ENCODE measurements around the gene ITPK1.

ITPK1 gene

DNA sequence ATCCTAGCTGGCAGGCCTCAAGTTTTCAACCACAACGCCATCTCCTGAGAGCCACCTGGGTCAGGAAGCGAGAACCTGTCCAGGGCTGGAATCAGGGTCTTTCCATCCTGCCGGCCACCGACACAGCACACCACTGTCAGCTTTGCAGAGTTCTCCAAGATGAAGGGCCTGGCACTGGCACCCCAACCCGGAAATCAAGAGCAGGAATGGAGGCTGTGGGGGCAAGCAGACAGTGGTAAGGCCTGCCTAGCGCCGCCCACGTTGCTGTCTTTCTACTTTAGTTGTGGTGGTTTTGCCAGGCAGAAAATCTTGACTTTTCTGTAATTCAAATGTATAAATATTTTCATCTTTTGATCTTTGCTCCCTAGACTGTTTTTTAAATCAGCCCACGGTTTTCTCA is 90.7 kb downstream of the ITPK1 start:
- TF ChIP-seq POLR2AphosphoS5 (IDR thresholded peaks at IDR 0.05; ENCODE audit: low read depth, low read length) (no peak), POLR2A (IDR thresholded peaks at IDR 0.05; ENCODE audit: low read depth, low read length) (no peak), TAF1 (IDR thresholded peaks at IDR 0.05; ENCODE audit: borderline replicate concordance, low read depth, low read length) (no peak)
- DNase-seq (ENCODE audit: insufficient read length) (no peak), FAIRE-seq (no peak)

DNA sequence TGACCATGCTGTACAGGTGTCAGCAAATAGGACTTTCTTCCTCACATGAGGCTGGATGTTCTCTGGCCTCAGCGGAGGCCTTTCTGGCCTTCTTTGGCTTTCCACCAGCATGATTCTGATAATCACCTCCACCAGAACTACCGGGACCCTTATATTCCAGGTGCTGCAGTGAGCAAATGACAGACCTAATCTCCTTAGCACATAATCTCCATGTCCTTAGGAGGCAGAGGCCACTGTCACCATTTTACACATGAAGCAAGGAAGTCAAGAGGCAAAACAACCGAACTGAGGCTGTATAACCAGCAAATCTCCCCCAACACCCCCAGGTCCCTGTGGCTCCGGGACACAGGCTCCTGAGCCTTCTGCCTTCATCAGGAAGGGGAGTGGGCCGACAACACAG is 91.2 kb downstream of the ITPK1 start:
- FAIRE-seq (no peak), DNase-seq (ENCODE audit: insufficient read length) (no peak)
- TF ChIP-seq TAF1 (IDR thresholded peaks at IDR 0.05; ENCODE audit: borderline replicate concordance, low read depth, low read length) (no peak), POLR2AphosphoS5 (IDR thresholded peaks at IDR 0.05; ENCODE audit: low read depth, low read length) (no peak), POLR2A (IDR thresholded peaks at IDR 0.05; ENCODE audit: low read depth, low read length) (no peak)

DNA sequence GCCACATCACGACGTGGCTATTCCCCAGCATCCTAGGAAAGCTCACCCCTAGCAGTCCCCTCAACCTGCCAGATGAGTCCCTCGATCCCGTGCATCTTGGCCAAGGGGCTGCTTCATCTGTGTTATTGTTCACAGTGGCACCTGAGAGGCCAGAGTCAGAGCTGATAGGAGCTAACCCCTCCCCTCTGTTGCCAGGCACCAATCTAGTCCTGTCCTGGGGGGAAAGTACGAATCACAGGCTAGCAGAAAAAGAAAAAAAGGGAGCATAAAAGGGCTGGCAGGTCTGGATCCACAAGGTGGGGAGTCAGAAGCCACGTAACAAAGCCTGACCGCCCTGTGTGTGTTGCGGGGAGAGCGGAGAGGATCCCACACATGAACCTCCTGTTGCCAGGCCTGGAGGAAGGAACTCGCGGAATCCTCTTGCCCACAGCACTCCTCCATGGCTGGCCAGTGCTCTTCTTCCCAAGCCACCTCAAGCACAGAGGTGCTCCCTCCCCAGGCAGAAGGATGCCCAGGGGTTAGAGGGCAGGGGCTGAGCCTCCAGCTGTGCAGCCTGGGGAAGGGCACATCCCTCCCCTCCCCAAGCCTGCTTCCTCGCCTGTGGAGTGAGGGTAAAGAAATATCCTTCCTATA is 91.8 kb downstream of the ITPK1 start:
- no peak for DNase-seq (ENCODE audit: insufficient read length)
- TF ChIP-seq POLR2AphosphoS5 (IDR thresholded peaks at IDR 0.05; ENCODE audit: low read depth, low read length): no peak
- TF ChIP-seq POLR2A (IDR thresholded peaks at IDR 0.05; ENCODE audit: low read depth, low read length): no peak
- TF ChIP-seq TAF1 (IDR thresholded peaks at IDR 0.05; ENCODE audit: borderline replicate concordance, low read depth, low read length): no peak
- FAIRE-seq: no peak

DNA sequence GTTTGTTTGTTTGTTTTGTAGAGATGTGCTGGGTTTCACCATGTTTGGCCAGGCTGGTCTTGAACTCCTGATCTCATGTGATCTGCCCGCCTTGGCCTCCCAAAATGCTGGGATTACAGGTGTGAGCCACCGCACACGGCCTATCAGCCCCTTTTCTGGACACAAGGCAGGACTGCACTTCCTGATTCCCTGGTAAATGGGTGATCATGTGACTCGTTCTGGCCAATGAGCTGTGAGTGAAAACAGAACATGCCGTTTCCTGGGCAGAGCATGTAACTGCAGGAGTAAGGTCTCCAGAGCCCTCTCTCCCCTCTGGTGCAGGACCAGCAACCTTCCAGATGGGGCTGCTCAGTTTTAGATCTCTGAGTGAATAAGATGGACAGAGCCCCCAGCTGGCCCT is 92.7 kb downstream of the ITPK1 start:
- no peak for DNase-seq (ENCODE audit: insufficient read length)
- no peak for FAIRE-seq
- TF ChIP-seq TAF1 (IDR thresholded peaks at IDR 0.05; ENCODE audit: borderline replicate concordance, low read depth, low read length) (no peak), POLR2AphosphoS5 (IDR thresholded peaks at IDR 0.05; ENCODE audit: low read depth, low read length) (no peak), POLR2A (IDR thresholded peaks at IDR 0.05; ENCODE audit: low read depth, low read length) (no peak)

DNA sequence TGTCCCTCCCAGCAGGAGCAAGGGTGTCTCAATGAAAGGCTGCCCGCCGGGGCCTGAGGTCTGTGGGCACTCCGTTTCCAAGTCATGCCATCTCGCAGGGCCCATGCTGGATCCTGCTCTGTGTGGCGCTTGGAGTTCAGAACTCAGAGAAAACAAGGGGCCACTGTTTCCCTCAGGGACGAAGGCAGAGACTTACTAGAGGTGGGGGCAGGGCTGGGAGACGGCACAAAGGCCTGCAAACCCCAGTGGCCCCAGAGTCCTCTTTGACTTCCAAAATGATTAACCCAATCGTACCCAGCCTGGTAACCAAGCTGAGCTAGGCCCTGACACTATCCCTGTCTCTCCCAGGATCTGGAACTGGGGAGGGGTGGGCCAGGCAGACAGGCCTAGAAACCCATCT is 95.8 kb downstream of the ITPK1 start:
- DNase-seq (ENCODE audit: insufficient read length) (no peak), FAIRE-seq (no peak)
- TF ChIP-seq POLR2A (IDR thresholded peaks at IDR 0.05; ENCODE audit: low read depth, low read length): no peak
- TF ChIP-seq POLR2AphosphoS5 (IDR thresholded peaks at IDR 0.05; ENCODE audit: low read depth, low read length): no peak
- no peak for TF ChIP-seq TAF1 (IDR thresholded peaks at IDR 0.05; ENCODE audit: borderline replicate concordance, low read depth, low read length)

DNA sequence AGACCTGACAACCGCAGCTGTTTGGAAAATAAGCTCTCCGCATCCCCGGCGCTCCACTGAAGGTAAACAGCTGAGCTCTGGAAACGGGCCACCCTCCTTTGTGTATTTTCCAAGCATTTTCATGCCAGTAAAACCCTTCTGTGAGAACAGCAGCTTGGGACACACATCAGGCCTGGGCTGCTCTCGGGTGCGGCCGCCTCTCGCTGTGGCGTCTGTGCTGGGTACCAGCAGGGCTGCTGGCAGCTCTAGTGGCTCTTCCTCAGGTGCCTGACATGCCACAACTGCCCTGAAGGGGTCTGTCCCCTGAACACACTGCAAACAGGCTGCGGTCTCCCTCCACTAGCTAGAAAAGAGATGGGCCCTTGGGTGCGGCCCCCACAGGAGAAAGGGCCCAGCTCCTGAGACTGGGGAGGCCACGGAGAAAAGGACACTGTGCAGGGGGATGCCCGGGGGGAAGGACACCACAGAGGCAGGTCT is 96.3 kb downstream of the ITPK1 start:
- no peak for DNase-seq (ENCODE audit: insufficient read length)
- TF ChIP-seq POLR2A (IDR thresholded peaks at IDR 0.05; ENCODE audit: low read depth, low read length) (no peak), POLR2AphosphoS5 (IDR thresholded peaks at IDR 0.05; ENCODE audit: low read depth, low read length) (no peak), TAF1 (IDR thresholded peaks at IDR 0.05; ENCODE audit: borderline replicate concordance, low read depth, low read length) (no peak)
- no peak for FAIRE-seq

DNA sequence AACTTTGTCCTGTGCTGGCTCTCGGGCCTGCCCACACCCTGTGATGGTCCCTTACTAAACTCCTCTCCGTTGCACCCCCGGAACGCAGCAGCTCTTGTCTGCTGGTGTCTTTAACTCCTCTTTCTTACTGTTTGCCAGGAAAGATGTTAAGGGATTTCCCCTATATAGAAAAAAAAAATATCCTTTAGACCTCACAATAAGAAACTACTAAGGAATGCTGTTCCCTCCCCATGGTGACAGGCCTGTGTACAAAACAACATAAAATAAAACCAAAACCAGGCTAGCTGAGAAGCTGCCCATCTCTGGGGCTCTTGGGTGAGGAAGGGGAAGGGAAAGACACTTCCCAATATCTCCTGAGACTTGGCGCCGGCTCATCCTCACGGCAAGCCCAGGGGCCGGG is 97.4 kb downstream of the ITPK1 start:
- TF ChIP-seq POLR2AphosphoS5 (IDR thresholded peaks at IDR 0.05; ENCODE audit: low read depth, low read length) (no peak), TAF1 (IDR thresholded peaks at IDR 0.05; ENCODE audit: borderline replicate concordance, low read depth, low read length) (no peak), POLR2A (IDR thresholded peaks at IDR 0.05; ENCODE audit: low read depth, low read length) (no peak)
- DNase-seq (ENCODE audit: insufficient read length): no peak
- no peak for FAIRE-seq

DNA sequence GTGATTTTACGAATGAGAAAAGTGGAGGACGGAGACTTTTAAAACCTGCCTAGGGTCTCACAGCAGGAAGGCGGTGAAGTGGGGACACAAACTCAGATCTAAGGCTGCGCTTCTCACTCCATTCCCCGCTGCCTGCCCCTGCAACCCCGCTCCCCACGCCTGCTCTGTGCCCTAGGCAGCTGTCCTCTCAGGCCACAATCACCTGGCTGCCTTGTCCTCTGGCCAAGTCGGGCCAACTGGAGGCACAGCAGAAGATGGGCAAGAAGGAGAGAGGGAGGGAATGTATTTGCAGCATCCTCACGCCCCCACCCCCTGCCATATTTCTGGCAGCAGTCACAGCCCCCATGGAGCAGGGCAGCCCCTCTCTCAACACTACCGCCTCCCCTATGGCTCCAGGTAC is 97.8 kb downstream of the ITPK1 start:
- no peak for TF ChIP-seq POLR2AphosphoS5 (IDR thresholded peaks at IDR 0.05; ENCODE audit: low read depth, low read length)
- TF ChIP-seq TAF1 (IDR thresholded peaks at IDR 0.05; ENCODE audit: borderline replicate concordance, low read depth, low read length): no peak
- no peak for TF ChIP-seq POLR2A (IDR thresholded peaks at IDR 0.05; ENCODE audit: low read depth, low read length)
- FAIRE-seq (no peak), DNase-seq (ENCODE audit: insufficient read length) (no peak)

DNA sequence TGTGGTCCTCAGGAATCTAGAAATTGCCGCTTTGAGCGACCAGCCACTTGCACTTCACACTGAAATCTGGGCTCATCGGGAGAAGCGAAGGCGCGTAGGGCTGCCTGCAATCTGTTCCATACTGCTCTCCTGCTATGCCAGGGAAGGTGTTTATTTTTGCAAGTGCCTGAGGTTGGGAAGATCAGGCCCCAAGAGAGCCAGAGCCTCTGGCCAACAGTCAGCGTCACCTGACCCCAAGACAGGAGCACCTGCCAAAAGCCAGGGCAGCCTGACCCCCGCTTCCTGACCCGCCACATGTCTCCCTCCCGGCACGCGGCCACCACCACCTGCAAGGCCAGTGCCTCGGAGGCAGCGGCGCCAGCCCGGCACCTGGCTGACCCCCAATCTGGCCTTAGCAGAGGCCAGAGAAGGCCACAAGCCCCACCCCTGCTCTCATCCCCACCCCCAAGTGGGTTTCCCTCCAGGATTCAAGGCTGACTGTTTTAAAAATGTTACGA is 98.4 kb downstream of the ITPK1 start:
- no peak for DNase-seq (ENCODE audit: insufficient read length)
- TF ChIP-seq POLR2AphosphoS5 (IDR thresholded peaks at IDR 0.05; ENCODE audit: low read depth, low read length) (no peak), POLR2A (IDR thresholded peaks at IDR 0.05; ENCODE audit: low read depth, low read length) (no peak), TAF1 (IDR thresholded peaks at IDR 0.05; ENCODE audit: borderline replicate concordance, low read depth, low read length) (no peak)
- no peak for FAIRE-seq

DNA sequence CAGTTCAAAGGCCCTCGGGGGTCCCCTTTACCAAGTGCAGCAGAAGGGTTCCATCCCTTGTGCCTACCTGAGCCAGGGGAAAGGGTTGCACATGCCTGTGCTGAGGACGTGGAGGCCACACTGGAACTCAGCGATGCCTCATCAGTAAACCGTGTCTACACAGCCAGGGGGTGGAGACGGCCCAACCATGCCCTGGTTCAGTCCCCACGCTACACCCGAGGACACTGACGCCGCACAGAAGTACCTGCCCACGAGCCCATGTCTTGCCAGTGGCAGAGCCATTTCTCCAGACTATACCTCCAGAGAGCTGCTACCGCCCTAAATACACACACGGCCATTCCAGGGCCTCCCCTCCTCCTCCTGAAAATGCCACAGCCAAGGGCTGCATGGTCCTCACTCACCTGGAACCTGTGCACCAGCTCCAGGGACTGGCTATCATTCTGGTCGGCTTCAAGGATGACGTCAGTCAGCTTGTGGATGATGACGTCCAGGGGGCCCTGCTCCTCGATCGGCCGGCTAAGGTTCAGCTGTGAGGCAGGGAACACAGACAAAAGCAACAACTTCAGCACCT is 99.4 kb downstream of the ITPK1 start:
- FAIRE-seq (no peak), DNase-seq (ENCODE audit: insufficient read length) (no peak)
- TF ChIP-seq POLR2A (IDR thresholded peaks at IDR 0.05; ENCODE audit: low read depth, low read length) (no peak), TAF1 (IDR thresholded peaks at IDR 0.05; ENCODE audit: borderline replicate concordance, low read depth, low read length) (no peak), POLR2AphosphoS5 (IDR thresholded peaks at IDR 0.05; ENCODE audit: low read depth, low read length) (no peak)

DNA sequence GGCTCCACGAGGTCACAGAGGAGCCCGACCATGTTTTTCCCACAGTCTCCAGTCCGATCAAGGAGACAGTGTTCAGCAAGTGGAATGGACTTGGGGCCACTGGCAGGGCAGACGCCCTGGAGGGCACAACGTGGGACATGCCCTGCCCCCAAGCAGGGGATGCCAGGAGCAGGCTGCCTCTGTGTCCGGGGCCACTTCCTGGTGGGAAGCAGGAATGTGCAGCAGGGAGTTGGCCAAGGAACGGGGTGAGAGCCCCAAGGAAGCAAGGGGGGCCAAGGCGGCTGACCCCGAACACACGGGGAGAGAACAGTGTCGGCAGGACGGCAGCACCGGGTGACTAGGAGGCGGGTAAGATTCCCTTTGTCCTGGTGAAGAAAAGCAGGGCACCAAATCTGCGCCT is 100.2 kb downstream of the ITPK1 start:
- no peak for FAIRE-seq
- DNase-seq (ENCODE audit: insufficient read length): no peak
- no peak for TF ChIP-seq POLR2AphosphoS5 (IDR thresholded peaks at IDR 0.05; ENCODE audit: low read depth, low read length)

- FAIRE-seq: no peak
- TF ChIP-seq POLR2A (IDR thresholded peaks at IDR 0.05; ENCODE audit: low read depth, low read length) (no peak), TAF1 (IDR thresholded peaks at IDR 0.05; ENCODE audit: borderline replicate concordance, low read depth, low read length) (no peak), POLR2AphosphoS5 (IDR thresholded peaks at IDR 0.05; ENCODE audit: low read depth, low read length) (no peak)
- DNase-seq (ENCODE audit: insufficient read length): no peak
Observed at GRCh38 chr14:93015064-93015463, 100.7 kb downstream of the ITPK1 start.

Measured in GM12892 (cell line).